Lower leg skin (tissue), 3 donors: ENCODE results near the gene ATAD3C.
"Not testable (repeated sequence)": the region's sequence is repeated elsewhere in the genome, so short reads cannot be mapped to it uniquely, and the experiment has no call there.

Experiments used
- CTCF ChIP-seq, 3 donors: fragments of 450-650 bp; IDR thresholded peaks; one replicate each; pipeline ENCODE4 v1.5.1; 2016; ENCODE audit warnings: antibody characterized with exemption in 3 of 3, mild to moderate bottlenecking in 3 of 3, moderate library complexity in 2 of 3
- POLR2A ChIP-seq, 2 donors: fragments of 450-650 bp; IDR thresholded peaks; one replicate each; pipeline ENCODE4 v1.6.1; 2016 to 2017; ENCODE audit warnings: antibody characterized with exemption in 2 of 2, mild to moderate bottlenecking in 1 of 2, moderate library complexity in 1 of 2

- TF ChIP-seq POLR2A, CTCF (IDR thresholded peaks at IDR 0.05): not testable (repeated sequence)
These were observed 31.5 kb upstream of the ATAD3C start for GRCh38 chr1:1417825-1418463.
